ENCODE results near the gene RPUSD1. TPM values are rescaled to one million over a fixed set of nuclear protein-coding genes. Genes with fewer than 3 reads are reported as not detected.
A peak's percentile ranks its signal among the peaks of the same experiment; 100 is the strongest.
"Not testable (repeated sequence)": the region's sequence is repeated elsewhere in the genome, so short reads cannot be mapped to it uniquely, and the experiment has no call there.

Gene RPUSD1
- total RNA-seq, 1 donor from 2014 or later, result 22.3 TPM

DNA sequence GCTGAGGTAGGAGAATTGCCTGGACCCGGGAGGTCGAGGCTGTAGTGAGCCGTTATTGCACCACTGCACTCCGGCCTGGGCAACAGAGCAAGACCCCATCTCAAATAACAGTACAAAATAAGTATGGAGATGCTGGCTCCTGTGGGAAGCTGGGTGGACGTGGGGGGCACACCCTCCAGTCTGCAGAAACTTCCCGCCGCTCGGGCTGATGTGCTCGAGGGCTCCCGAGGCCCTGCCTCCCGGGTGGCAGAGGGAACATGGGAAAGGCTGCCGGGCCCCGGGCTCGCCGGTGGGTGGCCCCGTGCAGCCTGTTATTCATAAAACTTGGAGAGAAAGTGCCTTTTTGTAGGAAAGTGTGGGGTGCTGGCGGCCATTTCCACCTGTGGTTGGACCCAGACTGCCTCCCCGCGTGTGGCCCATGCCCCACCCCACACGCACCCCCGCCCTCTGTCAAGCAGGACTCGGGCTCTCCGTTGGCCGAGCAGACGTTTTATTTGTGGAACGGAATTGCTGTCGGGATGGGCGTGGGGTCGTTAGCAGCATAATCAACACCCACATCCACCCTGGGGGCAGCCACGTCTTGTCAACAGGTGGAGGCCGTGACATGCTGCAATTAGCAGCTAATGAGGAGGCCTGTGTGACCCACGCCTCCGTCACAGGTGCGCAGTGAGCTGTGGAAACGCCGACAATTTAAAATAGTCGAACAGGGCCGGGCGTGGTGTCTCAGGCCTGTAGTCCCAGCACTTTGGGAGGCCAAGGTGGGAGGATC lies 40.0 kb downstream of the RPUSD1 start:
- DNase-seq (ENCODE audit: low read depth), result no peak

DNA sequence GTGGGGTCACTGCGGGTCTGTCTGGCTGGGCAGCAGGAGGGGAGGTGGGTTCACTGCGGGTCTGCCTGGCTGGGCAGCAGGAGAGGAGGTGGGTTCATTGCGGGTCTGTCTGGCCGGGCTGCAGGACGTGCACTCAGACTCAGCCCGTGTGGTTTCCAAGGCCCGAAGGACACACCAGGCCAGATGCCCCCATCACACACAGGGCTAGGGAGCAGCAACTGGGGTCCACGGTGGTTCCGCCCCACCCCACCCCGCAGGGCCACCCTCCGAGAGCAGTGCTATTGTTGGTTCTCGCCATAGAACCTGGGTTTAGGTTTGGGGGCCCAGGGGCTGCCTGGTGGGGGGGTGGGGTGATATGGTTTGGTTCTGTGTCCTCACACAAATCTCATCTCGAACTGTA lies 41.5 kb downstream of the RPUSD1 start:
- DNase-seq (ENCODE audit: low read depth), result no peak

DNA sequence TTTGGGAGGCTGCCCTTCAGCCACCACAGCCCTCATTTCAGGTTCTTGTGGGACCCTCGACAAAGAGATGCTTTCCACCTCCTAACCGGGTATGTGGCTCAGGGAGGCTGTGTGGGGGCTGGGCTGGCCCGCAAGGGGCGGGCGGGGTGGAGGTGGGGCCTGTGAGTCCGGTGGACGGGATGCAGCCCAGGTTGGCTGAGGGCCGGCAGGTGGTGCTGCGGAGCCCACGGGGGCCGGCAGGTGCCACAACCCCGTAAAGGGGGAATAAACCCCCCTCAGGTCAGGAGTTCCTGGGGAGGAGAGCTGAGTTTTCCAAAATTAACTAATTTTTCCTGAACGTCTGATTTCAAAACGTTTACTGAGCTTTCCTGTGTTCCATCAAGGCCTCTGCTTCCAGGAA lies 42.4 kb downstream of the RPUSD1 start:
- no peak for DNase-seq (ENCODE audit: low read depth)

DNA sequence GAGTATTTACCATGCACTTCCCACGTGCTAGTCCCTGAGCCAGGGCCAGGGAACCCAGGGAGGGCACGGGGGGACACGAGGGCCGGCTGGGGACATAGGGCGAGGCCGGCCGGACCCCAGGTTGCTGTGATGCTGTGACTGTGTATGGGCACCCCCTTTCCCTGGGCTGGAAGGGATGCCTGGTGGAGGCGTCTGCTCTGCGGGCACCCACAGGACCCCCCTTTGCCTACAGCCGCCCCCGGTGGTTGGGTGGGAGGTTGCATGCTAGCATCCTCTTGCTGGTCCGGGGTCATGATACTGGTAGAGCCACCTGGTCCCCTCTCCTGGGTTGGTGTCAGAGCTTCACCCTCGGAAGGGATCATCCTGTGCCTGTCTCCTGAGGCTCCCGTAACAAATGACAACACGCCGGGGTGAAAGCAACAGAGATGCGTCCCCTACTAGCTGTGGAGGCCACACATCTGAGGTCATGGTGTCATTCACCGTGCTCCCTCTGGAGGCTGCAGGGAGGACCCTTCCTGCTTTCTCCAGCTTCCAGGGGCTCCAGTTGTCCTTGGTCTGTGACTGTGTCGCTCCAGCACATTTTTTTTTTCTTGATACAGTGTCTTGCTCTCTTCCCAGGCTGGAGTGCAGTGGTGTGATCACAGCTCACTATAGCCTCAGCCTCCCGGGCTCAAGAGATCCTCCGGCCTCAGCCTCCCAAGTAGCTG lies 44.2 kb downstream of the RPUSD1 start:
- no peak for DNase-seq (ENCODE audit: low read depth)

DNA sequence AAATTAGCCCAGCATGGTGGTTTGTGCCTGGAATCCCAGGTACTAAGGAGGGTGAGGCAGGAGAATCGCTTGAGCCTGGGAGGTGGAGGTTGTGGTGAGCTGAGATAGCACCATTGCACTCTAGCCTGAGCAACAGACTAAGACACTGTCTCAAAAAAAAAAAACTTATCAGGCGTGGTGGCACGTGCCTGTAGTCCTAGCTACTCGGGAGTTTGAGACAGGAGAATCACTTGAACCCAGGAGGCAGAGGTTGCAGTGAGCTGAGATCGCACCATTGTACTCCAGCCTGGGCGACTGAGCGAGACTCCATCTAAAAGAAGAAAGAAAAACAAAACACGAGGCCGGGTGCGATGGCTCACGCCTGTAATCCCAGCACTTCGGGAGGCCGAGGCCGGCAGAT lies 45.3 kb downstream of the RPUSD1 start:
- DNase-seq (ENCODE audit: low read depth), result not testable (repeated sequence)

DNA sequence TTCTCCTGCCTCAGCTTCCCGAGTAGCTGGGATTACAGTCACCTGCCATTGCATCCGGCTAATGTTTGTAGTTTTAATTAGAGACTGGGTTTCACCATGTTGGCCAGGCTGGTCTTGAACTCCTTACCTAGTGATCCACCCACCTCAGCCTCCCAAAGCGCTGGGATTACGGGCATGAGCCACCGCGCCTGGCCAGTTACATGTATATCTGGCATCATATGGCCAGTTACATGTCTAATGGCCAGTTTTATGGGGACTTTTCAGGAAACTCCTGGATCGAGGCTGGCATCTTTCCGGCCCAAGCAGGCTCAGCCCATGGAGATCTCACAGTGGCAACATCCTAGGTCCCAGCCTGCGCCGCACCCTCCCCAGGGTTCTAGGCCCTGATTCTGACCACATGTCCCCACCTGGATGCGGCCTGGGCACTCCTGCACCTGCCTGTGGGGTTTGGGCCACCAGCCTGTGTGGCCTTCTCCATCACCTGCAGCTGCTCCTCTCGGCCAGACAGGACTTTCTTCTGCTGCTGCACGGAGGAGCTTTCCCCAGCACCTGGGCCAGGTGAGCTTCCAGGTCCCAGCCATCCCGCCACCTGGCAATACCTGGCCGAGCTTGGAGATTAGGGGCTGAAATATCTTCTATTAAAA lies 46.1 kb downstream of the RPUSD1 start:
- no peak for DNase-seq (ENCODE audit: low read depth)

DNA sequence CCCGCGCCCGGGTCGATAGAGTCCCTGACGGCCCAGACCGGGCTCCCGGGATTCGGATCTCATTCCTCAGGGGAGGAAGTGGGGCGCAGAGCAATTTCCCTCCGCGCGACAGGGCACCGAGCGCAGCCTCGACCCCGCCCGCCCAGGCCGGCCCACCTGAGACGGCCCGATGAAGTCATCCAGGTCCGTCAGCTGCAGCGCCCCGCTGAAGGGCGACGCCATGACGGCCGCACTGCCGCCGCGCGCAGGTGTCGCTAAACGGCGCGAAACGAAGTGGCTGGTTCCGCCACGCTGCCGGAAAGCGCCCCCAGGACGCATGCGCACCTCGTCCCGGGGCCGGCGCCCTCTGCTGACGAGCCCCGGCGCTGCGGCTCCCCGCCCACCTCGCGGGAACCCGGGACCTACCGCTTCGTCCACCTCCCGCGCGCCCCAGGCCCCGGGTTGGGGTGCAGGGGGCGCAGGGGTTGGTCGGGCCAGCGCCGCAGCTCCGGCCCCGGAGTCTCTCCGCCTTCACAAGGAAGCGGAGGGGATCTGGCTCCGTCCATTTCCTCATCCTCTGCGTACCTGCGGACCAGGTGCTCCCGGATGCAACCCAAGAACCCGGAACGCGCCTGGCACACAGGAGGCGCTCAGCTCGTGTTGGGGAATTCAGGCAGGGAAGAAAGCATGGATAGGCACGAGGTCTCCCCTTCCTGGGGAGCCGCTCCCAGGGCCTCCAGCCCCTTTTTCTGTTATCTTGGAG lies 47.2 kb downstream of the RPUSD1 start, which contains the start of gene CIAO3:
Gene CIAO3 (minus strand): TSS at position 234 of the 742 bp plus-strand sequence. CDS start 12 bp downstream, at position 222.
- DNase-seq (ENCODE audit: low read depth), result peak; percentile 63

DNA sequence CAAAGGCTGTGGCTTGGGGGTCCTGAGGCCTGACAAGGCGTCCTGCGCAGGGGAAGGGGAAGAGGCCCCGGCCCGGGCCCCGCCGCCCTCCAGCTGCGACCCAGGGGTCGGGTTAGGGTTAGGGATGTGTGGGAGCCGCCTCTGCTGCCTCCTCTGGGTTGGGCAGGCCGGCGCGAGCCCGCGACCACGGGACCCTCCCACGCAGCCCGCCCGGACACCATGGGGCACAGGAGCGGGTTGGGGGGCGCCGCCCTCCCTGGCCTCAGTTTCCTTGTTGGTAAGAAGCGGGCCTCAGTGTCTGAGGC lies 47.8 kb downstream of the RPUSD1 start:
- no peak for DNase-seq (ENCODE audit: low read depth)

DNA sequence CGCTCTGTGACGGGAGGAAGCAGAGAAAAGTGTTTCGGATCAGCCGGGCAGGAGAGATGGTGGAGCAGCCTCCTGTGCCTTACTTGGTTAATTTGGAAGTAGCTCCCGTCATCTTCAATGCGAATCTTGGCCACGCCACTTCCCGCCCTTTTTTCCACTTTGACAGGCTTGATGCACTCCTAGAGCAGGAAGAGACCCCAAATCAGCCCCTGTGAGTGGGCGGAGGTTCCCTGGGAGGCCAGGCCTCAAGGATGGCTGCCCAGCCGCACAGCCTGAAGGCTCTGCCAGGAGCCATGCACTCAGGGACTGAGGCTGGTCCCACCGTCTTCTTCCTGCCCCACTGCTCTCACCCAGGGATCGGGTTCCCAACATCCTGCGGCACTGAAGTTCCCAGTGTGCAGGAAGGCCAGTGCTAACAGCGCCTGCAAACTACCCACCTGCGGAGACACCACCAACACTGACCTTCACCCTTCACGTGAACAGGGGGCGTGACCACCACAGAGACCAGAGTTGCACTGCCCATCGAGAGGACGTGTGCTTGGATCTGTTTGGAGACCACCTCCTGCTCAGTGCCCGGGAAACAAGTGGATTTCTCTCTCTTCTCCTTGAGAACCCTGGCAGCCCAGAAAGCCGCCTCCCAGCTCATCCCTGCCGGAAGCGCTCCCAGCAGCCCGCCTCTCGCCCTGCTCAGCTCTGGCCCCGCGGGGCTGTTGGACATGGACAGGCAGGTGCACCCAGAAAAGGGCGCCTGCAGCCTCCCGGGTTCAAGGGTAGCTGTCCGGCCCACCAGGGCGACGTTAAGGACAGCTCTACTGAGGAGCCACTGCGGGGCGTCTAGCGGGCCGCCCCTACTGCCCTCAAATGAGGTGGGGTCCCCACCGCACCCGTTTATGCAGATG lies 48.4 kb downstream of the RPUSD1 start:
- DNase-seq (ENCODE audit: low read depth), result no peak

DNA sequence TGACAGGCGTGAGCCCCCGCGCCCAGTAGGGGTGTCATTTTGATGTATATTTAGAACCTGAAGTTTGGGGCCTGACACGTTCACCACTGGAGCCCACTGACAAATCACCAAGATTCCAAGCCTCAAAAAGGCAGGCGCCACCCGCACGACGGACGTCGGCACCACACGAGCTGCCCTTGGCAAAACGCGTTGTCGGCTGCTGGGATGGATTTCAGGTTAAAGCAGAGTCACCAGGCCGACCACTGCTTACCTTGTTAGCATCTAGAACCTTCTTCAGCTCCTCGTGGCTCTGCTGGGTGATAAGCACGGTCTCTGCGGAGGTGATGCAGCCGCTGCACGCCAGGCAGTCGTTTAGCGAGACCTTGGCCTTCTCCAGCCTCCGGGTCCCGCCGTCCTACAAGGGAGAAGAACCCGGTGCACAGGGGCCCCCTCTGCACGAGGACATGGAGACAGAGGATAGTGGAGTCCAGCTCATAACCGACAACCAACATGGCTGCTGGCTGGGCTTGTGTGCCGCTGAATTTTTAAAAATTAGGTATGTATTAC lies 51.2 kb downstream of the RPUSD1 start:
- no peak for DNase-seq (ENCODE audit: low read depth)

DNA sequence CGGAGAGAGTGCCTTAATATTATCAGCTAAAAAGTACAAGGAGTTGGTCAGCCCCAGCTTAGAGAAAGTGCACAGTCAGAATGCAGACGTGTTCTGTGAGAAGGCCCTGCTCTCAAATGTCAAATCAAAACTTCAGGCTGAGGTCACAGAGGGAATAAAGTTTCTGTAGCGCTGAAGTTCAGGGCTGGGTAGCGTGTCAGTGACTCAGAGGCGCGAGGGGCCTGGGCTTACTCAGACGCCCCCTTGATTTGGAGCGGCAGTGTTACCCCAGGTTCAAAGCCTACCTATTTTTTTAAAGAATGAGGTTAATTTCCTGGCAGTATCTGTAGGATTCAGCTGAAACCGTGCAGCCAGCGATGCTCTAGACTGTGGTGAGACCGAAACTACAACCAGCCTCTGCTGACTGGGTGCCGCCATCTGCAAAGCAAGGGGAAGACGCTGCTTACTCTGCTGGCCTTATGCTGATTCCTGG lies 52.2 kb downstream of the RPUSD1 start:
- DNase-seq (ENCODE audit: low read depth), result no peak

DNA sequence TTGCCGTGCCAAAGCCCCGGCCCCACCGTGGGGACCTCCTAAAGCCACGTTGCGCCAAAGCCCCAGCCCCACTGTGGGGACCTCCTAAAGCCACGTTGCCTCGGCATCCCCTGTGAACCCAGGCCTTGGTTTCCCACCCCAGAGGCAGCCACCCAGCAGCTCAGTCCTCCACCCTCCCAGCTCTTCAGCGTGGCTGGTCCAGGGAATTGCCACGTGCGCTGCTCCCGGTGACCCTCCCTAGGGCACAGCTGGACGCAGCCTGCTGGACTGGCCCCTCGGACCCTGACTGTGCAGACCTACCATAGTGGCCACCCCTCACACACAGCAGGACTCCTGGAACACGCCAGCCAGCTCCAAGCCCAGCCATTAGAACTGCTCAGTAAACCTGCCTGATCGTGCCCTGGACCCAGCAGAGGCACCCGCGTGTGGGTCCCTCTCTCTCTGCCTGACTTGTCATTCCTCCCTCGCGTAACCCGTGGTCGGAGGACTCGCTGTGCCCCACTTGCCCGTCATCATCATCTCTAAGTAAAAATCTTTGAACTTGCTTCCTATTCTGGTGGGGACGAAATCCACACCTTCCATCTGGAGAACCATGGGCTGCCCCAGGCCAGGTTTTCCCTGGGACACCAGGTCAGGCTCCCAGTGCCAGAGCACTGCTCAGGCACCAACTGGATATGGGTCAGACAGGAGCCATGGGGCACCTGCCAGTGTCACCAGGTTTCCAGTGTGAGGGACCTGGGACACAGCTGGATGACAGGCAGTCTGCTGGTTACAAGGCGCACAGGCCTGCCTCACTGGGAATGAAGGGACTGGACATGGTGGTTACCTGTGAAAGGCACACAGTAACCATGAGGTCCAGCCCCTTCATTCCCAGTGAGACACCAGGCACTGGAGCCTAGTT lies 53.0 kb downstream of the RPUSD1 start:
- no peak for DNase-seq (ENCODE audit: low read depth)

Other genes starting within 250 kb of the RPUSD1 start
- 0.05 TPM in 1 of 2 replicates, not detected in the other for gene PRR35, start 228.0 kb downstream of the RPUSD1 start, total RNA-seq
- gene NHLRC4, start 221.4 kb downstream of the RPUSD1 start, total RNA-seq, result 0.85 TPM in 1 of 2 replicates, not detected in the other
- 30.9 and 68.5 TPM in 2 replicates for gene PIGQ, start 218.4 kb downstream of the RPUSD1 start, total RNA-seq
- 8.0 and 12.1 TPM in 2 replicates for gene RAB40C, start 198.3 kb downstream of the RPUSD1 start, total RNA-seq
- 0.35 TPM in 1 of 2 replicates, not detected in the other for gene WFIKKN1, start 157.4 kb downstream of the RPUSD1 start, total RNA-seq
- gene METTL26, start 152.1 kb downstream of the RPUSD1 start, total RNA-seq, result 54.4 and 93.1 TPM in 2 replicates
- gene MCRIP2, start 146.6 kb downstream of the RPUSD1 start, total RNA-seq, result 17.6 and 26.4 TPM in 2 replicates
- gene WDR90, start 139.0 kb downstream of the RPUSD1 start, total RNA-seq, result 6.9 and 18.5 TPM in 2 replicates
- gene RHOT2, start 120.2 kb downstream of the RPUSD1 start, total RNA-seq, result 31.1 and 43.6 TPM in 2 replicates
- 0.94 and 1.6 TPM in 2 replicates for gene RHBDL1, start 112.7 kb downstream of the RPUSD1 start, total RNA-seq
- 78.5 and 115 TPM in 2 replicates for gene STUB1, start 108.0 kb downstream of the RPUSD1 start, total RNA-seq
- 33.5 and 52.3 TPM in 2 replicates for gene JMJD8, start 104.0 kb downstream of the RPUSD1 start, total RNA-seq
- gene WDR24, start 98.0 kb downstream of the RPUSD1 start, total RNA-seq, result 1.4 and 7.9 TPM in 2 replicates
- 0.40 TPM in 1 of 2 replicates, not detected in the other for gene FBXL16, start 82.6 kb downstream of the RPUSD1 start, total RNA-seq
- gene METRN, start 73.3 kb downstream of the RPUSD1 start, total RNA-seq, result 65.8 and 74.7 TPM in 2 replicates
- 23.1 and 73.8 TPM in 2 replicates for gene ANTKMT, start 67.2 kb downstream of the RPUSD1 start, total RNA-seq
- gene CCDC78, start 61.9 kb downstream of the RPUSD1 start, total RNA-seq, result 0.69 and 0.70 TPM in 2 replicates
- 10.5 and 24.1 TPM in 2 replicates for gene HAGHL, start 61.3 kb downstream of the RPUSD1 start, total RNA-seq
- gene CIAO3, start 47.4 kb downstream of the RPUSD1 start, total RNA-seq, result 21.7 and 28.5 TPM in 2 replicates
- gene MSLN, start 27.6 kb downstream of the RPUSD1 start, total RNA-seq, result 1.3 and 13.5 TPM in 2 replicates
- gene CHTF18, start 239 bp upstream of the RPUSD1 start, total RNA-seq, result 4.2 and 11.3 TPM in 2 replicates
- gene GNG13, start 12.4 kb upstream of the RPUSD1 start, total RNA-seq, result not detected in 2 replicates
- gene LMF1, start 182.6 kb upstream of the RPUSD1 start, total RNA-seq, result 12.7 and 27.6 TPM in 2 replicates
- gene SOX8, start 193.4 kb upstream of the RPUSD1 start, total RNA-seq, result 0.20 TPM in 1 of 2 replicates, not detected in the other